HCT116 (cell line): ENCODE measurements around the gene OPCML.

Experiments used
- EZH2phosphoT487 ChIP-seq: fragments of 200-600 bp; IDR thresholded peaks from 2 replicates; pipeline ENCODE4 v1.6.1; 2018; ENCODE audit warnings: antibody characterized with exemption, borderline replicate concordance
- POLR2A ChIP-seq: IDR thresholded peaks from 2 replicates; pipeline ENCODE4 v1.7.0; 2011; ENCODE audit warnings: borderline replicate concordance; ENCODE audit not compliant: insufficient read depth, insufficient read length; ENCODE audit errors: extremely low read depth
- POLR2AphosphoS5 ChIP-seq: IDR thresholded peaks from 2 replicates; pipeline ENCODE4 v1.6.1; 2011; ENCODE audit warnings: mild to moderate bottlenecking, low read depth, low read length, moderate library complexity
- SP1 ChIP-seq: IDR thresholded peaks from 2 replicates; pipeline ENCODE4 v1.6.1; 2012; ENCODE audit warnings: low read depth
- TCF7L2 ChIP-seq: IDR thresholded peaks from 2 replicates; pipeline ENCODE4 v1.7.0; 2011; ENCODE audit warnings: borderline replicate concordance, inconsistent platforms; ENCODE audit not compliant: insufficient read depth, insufficient read length; ENCODE audit errors: extremely low read depth
- TF ChIP-seq, protein P1 (sequence below), 3 experiments: fragments of 200-600 bp in 1 of 3; sonication (generic) in 1 of 3; IDR thresholded peaks in 2 of 3; conservative IDR thresholded peaks in 1 of 3; 2 replicates each; pipeline ENCODE4 v1.5.1; 2012 to 2017; ENCODE audit warnings: low read depth in 2 of 3, low read length in 2 of 3, antibody characterized with exemption in 1 of 3, borderline replicate concordance in 1 of 3, control low read depth in 1 of 3, mild to moderate bottlenecking in 1 of 3, mixed read lengths in 1 of 3, mixed run types in 1 of 3, moderate library complexity in 1 of 3; ENCODE audit not compliant: insufficient read depth in 1 of 3
- TF ChIP-seq, protein P2 (sequence below): IDR thresholded peaks from 2 replicates; pipeline ENCODE4 v1.6.1; 2012
- TF ChIP-seq, protein P3 (sequence below): IDR thresholded peaks from 2 replicates; pipeline ENCODE4 v1.6.1; 2012

DNA sequence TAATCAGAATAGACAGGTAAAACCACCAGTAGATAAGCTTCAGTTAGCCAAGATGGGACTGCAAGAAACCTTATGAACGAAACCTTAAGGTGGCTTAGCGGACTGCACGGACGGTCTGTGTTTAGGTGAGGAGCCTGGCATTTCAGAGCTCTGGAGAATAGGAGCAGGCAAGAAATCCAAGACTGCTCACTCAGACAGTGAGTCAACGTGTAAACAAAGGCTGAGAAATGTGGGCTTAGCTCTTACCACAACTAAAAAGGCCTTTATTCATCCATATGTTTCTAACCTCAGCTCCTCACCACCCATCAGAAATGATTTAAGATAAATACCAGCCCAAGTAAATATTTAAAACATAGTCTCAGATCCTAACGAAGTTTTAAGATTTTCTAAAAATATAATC is 657.7 kb downstream of the OPCML start:
- TF ChIP-seq POLR2A: no peak
- TF ChIP-seq, protein P1, sequence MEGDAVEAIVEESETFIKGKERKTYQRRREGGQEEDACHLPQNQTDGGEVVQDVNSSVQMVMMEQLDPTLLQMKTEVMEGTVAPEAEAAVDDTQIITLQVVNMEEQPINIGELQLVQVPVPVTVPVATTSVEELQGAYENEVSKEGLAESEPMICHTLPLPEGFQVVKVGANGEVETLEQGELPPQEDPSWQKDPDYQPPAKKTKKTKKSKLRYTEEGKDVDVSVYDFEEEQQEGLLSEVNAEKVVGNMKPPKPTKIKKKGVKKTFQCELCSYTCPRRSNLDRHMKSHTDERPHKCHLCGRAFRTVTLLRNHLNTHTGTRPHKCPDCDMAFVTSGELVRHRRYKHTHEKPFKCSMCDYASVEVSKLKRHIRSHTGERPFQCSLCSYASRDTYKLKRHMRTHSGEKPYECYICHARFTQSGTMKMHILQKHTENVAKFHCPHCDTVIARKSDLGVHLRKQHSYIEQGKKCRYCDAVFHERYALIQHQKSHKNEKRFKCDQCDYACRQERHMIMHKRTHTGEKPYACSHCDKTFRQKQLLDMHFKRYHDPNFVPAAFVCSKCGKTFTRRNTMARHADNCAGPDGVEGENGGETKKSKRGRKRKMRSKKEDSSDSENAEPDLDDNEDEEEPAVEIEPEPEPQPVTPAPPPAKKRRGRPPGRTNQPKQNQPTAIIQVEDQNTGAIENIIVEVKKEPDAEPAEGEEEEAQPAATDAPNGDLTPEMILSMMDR (IDR thresholded peaks at IDR 0.05 in 2 of 3, conservative IDR thresholded peaks at IDR 0.05 in 1 of 3; ENCODE audit: borderline replicate concordance in 1 of 3, insufficient read depth in 1 of 3, low read depth in 2 of 3, low read length in 2 of 3): no peak
- TF ChIP-seq POLR2AphosphoS5: no peak
- TF ChIP-seq, protein P2, sequence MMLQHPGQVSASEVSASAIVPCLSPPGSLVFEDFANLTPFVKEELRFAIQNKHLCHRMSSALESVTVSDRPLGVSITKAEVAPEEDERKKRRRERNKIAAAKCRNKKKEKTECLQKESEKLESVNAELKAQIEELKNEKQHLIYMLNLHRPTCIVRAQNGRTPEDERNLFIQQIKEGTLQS: no peak
- no peak for TF ChIP-seq TCF7L2
- no peak for TF ChIP-seq SP1
- TF ChIP-seq, protein P3, sequence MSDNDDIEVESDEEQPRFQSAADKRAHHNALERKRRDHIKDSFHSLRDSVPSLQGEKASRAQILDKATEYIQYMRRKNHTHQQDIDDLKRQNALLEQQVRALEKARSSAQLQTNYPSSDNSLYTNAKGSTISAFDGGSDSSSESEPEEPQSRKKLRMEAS: no peak
- no peak for TF ChIP-seq EZH2phosphoT487
